ENCODE measurements around the gene ADAMTS15.

DNA sequence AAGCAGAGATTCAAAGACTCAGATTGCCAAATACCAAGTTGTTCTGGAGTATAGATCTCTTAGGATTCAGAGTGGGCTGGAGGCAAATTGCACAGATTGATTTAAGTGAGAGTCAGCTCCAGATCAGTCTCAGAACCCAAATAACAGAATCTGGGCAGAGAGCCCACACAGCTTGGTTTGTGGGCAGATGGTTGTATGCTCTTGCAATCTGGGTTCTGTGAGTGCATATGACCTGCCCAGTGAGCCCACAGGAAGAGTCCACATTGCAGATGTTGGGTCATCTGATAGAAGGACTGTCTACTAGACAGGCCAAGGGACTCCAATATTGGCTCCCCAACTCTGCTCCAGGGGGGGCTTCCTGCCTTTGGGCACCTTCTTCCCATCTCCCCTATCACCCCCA, 65.9 kb downstream of the ADAMTS15 start:
- TF ChIP-seq, protein P1, sequence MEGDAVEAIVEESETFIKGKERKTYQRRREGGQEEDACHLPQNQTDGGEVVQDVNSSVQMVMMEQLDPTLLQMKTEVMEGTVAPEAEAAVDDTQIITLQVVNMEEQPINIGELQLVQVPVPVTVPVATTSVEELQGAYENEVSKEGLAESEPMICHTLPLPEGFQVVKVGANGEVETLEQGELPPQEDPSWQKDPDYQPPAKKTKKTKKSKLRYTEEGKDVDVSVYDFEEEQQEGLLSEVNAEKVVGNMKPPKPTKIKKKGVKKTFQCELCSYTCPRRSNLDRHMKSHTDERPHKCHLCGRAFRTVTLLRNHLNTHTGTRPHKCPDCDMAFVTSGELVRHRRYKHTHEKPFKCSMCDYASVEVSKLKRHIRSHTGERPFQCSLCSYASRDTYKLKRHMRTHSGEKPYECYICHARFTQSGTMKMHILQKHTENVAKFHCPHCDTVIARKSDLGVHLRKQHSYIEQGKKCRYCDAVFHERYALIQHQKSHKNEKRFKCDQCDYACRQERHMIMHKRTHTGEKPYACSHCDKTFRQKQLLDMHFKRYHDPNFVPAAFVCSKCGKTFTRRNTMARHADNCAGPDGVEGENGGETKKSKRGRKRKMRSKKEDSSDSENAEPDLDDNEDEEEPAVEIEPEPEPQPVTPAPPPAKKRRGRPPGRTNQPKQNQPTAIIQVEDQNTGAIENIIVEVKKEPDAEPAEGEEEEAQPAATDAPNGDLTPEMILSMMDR (conservative IDR thresholded peaks at IDR 0.05 in 1 of 2, IDR thresholded peaks at IDR 0.05 in 1 of 2; ENCODE audit: extremely low read depth in 1 of 2, insufficient read depth in 1 of 2, low read depth in 1 of 2, low read length in 2 of 2) = no peak
- TF ChIP-seq EZH2 (IDR thresholded peaks at IDR 0.05; ENCODE audit: borderline replicate concordance, low read length) = no peak

Data from mammary epithelial cell (primary cell).